Measurements from ENCODE around the gene ZCCHC8.
"Not testable (repeated sequence)": the region's sequence is repeated elsewhere in the genome, so short reads cannot be mapped to it uniquely, and the experiment has no call there.

The ZCCHC8 gene

GRCh38 chr12:122467983-122468382 is 32.7 kb downstream of the ZCCHC8 start:
- H3K27ac ChIP-seq: no peak overlapping the region
- TF ChIP-seq ZFX (IDR thresholded peaks at IDR 0.05): no peak
- no peak for TF ChIP-seq CTCF (conservative IDR thresholded peaks at IDR 0.05)

GRCh38 chr12:122464317-122465042 is 36.3 kb downstream of the ZCCHC8 start:
- not testable (repeated sequence) for H3K27ac ChIP-seq

- H3K27ac ChIP-seq: no peak overlapping the region
- TF ChIP-seq ZFX (IDR thresholded peaks at IDR 0.05): no peak
- TF ChIP-seq CTCF (conservative IDR thresholded peaks at IDR 0.05): no peak
Observed at GRCh38 chr12:122460641-122461040, 40.1 kb downstream of the ZCCHC8 start.

- H3K27ac ChIP-seq: no peak overlapping the region
Observed at GRCh38 chr12:122460061-122460460, 40.7 kb downstream of the ZCCHC8 start.

GRCh38 chr12:122459211-122459610 is 41.5 kb downstream of the ZCCHC8 start:
- TF ChIP-seq CTCF (conservative IDR thresholded peaks at IDR 0.05) (no peak), ZFX (IDR thresholded peaks at IDR 0.05) (no peak)
- H3K27ac ChIP-seq: no peak overlapping the region

More at GRCh38 chr12:122460061-122460460, 40.7 kb downstream of the ZCCHC8 start:
- TF ChIP-seq CTCF (conservative IDR thresholded peaks at IDR 0.05): no peak
- no peak for TF ChIP-seq ZFX (IDR thresholded peaks at IDR 0.05)

GRCh38 chr12:122458105-122459035 is 42.4 kb downstream of the ZCCHC8 start:
- TF ChIP-seq CTCF (conservative IDR thresholded peaks at IDR 0.05) (no peak), ZFX (IDR thresholded peaks at IDR 0.05) (no peak)
- H3K27ac ChIP-seq: no peak overlapping the region

- no peak overlapping the region for H3K27ac ChIP-seq
- no peak for TF ChIP-seq CTCF (conservative IDR thresholded peaks at IDR 0.05)
Observed at GRCh38 chr12:122457627-122458026, 43.1 kb downstream of the ZCCHC8 start.
